ENCODE data around the gene C9orf85. TPM values are rescaled to one million over a fixed set of nuclear protein-coding genes. Genes with fewer than 3 reads are reported as not detected.

C9orf85 gene
- total RNA-seq, 1 donor from 2014 or later = 16.1 TPM

DNA sequence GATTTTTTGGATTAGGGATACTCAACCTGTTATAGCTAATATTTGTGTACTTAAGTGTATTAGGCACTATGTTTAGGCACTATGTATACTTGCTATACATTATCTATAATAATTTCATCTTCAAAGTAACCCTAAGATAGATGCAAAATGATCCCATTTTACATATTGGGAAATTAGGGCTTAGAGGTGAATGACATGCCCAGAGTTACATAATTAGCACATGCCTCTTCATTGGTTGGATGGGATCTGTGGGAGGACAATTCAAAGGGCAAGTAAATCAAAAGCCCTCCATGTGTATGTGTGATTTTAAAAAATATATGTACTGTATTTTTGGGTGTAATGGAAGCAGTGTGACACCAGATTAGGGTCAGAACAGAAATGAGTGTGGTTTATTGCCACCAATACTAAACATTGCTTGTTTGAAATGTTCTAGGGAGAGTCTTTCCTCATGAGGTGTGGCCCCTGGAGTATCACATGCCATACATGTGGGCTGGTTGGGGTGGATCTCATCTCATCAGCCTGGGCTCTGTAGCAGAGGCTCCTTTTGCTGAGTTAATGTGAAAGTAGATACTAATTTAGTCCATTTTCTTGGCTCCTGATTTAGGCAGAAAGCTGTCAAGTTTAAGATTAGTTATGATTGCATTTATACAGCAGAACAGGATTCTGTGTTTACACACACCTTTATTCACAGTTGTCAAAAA, 5.5 kb downstream of the C9orf85 start:
- peaks cover 12% of the 10 kb centered on the region for H3K36me3 Mint-ChIP-seq (ENCODE audit: insufficient read depth)
- H3K4me1 Mint-ChIP-seq (ENCODE audit: low read depth) = peaks cover 14% of the 10 kb centered on the region
- H3K27me3 Mint-ChIP-seq = no peaks in the 10 kb centered on the region
- DNase-seq (ENCODE audit: low spot score, unreplicated experiment) = no peak
- H3K4me3 Mint-ChIP-seq (ENCODE audit: low read depth) = no peak overlapping the region
- no peak overlapping the region for H3K27ac Mint-ChIP-seq
- TF ChIP-seq, protein P1, sequence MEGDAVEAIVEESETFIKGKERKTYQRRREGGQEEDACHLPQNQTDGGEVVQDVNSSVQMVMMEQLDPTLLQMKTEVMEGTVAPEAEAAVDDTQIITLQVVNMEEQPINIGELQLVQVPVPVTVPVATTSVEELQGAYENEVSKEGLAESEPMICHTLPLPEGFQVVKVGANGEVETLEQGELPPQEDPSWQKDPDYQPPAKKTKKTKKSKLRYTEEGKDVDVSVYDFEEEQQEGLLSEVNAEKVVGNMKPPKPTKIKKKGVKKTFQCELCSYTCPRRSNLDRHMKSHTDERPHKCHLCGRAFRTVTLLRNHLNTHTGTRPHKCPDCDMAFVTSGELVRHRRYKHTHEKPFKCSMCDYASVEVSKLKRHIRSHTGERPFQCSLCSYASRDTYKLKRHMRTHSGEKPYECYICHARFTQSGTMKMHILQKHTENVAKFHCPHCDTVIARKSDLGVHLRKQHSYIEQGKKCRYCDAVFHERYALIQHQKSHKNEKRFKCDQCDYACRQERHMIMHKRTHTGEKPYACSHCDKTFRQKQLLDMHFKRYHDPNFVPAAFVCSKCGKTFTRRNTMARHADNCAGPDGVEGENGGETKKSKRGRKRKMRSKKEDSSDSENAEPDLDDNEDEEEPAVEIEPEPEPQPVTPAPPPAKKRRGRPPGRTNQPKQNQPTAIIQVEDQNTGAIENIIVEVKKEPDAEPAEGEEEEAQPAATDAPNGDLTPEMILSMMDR (IDR thresholded peaks at IDR 0.05; ENCODE audit: unreplicated experiment) = no peak
- peaks cover 3% of the 10 kb centered on the region for H3K9me3 Mint-ChIP-seq (ENCODE audit: low read depth)

DNA sequence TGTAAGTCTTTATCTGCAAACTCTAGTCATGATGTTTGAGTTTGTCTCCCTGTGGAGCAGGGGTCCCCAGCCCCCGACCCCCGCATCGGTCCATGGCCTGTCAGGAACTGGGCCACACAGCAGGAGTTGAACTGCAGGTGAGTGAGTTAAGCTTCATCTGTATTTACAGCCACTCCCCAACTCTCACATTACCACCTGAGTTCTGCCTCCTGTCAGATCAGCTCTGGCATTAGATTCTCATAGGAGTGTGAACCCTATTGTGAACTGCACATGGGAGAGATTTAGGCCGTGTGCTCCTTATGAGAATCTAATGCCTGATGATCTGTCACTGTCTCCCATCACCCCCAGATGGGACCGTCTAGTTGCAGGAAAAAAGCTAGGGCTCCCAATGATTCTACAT, 7.0 kb downstream of the C9orf85 start:
- TF ChIP-seq, protein P1 (IDR thresholded peaks at IDR 0.05; ENCODE audit: unreplicated experiment) = no peak

DNA sequence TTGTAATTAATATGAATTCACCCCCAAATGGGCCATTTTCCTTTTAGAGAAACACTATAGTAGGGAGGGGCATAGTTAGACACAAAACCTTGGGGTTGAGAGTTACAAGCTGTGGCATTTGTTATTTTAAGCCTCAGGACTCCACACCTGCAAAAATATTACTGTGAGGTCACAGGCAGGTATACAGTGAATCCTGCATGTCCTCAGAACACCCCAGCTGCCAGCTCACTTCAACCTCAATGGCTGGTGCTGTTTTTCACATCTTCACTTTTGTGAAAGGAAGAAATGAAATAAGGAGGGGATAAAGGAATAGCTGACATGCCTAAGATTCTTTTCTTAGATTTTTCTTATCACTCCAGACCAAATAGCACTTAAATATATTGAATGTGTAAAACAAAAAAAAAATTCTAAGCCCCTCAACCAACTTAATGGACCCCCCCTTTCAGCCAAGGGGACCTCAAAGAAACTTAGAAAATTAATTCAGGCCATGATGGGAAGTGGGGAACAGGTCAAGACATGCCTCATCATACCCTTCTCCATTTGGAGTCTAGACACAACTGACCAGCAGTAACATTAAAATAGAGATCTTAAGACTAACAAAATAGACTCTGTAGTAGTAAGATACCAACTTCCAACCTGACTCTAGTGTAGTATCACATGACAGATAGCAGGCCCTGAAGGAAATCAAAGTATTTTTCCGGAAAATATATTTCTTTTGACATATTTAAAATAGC, 9.2 kb downstream of the C9orf85 start:
- no peak overlapping the region for H3K27ac Mint-ChIP-seq
- DNase-seq (ENCODE audit: low spot score, unreplicated experiment) = no peak
- H3K9me3 Mint-ChIP-seq (ENCODE audit: low read depth) = peaks cover 3% of the 10 kb centered on the region
- TF ChIP-seq, protein P1 (IDR thresholded peaks at IDR 0.05; ENCODE audit: unreplicated experiment) = no peak
- H3K36me3 Mint-ChIP-seq (ENCODE audit: insufficient read depth) = peaks cover 17% of the 10 kb centered on the region
- H3K27me3 Mint-ChIP-seq = no peaks in the 10 kb centered on the region
- no peaks in the 10 kb centered on the region for H3K4me1 Mint-ChIP-seq (ENCODE audit: low read depth)
- H3K4me3 Mint-ChIP-seq (ENCODE audit: low read depth) = no peak overlapping the region

More for the DNA sequence above, 7.0 kb downstream of the C9orf85 start:
- DNase-seq (ENCODE audit: low spot score, unreplicated experiment) = no peak
- Mint-ChIP-seq H3K9me3 (ENCODE audit: low read depth) (peaks cover 3% of the 10 kb centered on the region), H3K4me1 (ENCODE audit: low read depth) (peaks cover 6% of the 10 kb centered on the region), H3K27me3 (no peaks in the 10 kb centered on the region), H3K36me3 (ENCODE audit: insufficient read depth) (peaks cover 17% of the 10 kb centered on the region), H3K4me3 (ENCODE audit: low read depth) (no peak overlapping the region), H3K27ac (no peak overlapping the region)

DNA sequence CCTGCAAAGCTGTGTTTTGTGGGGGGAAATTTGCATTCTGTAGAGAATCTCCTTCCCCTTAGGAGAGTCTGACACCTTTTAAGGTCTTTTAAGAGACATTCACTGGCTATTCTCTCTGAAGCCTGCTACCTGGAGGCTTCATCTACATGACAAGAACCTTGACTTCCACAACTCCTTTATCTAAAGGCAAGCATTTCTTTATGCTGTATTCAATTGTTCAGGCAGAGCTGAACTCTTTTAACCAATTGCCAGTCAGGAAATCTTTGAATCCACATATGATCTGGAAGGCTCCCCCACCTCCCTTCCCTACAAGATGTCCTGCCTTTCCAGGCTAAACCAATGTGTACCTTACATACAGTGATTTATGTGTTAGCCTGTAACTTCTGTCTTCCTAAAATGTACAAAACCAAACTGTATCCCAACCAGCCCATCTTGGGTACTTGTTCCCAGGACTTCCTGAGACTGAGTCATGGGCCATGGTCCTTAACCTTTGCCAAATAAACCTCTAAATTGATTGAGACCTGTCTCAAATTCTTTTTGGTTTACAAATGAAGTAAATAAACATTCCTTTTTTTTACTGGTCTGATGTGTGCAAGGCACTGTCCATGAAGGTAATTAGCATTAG, 9.9 kb downstream of the C9orf85 start:
- H3K27ac Mint-ChIP-seq = peak overlapping the region; percentile 67
- TF ChIP-seq, protein P1 (IDR thresholded peaks at IDR 0.05; ENCODE audit: unreplicated experiment) = no peak
- H3K9me3 Mint-ChIP-seq (ENCODE audit: low read depth) = peaks cover 3% of the 10 kb centered on the region
- no peaks in the 10 kb centered on the region for H3K27me3 Mint-ChIP-seq
- no peaks in the 10 kb centered on the region for H3K4me1 Mint-ChIP-seq (ENCODE audit: low read depth)
- H3K4me3 Mint-ChIP-seq (ENCODE audit: low read depth) = no peak overlapping the region
- no peak for DNase-seq (ENCODE audit: low spot score, unreplicated experiment)
- H3K36me3 Mint-ChIP-seq (ENCODE audit: insufficient read depth) = peaks cover 17% of the 10 kb centered on the region

DNA sequence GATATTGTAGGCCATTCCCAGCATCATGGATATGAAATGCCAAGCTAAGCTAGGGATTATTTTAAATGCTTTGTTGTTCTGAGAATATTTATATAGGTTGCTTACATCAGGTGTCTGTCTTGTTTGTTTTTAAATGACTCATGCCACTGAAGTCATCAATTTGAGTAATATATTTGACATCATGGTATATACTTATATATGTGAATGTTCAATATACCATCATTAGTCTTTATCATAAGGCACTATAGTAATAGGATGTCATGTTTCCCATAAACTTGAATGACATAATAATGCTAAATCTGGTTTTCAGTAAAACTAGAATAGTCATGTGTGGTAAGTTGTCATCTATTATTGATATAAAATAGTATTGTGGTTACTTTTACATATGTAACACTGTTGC, 13.1 kb downstream of the C9orf85 start:
- Mint-ChIP-seq H3K27ac (no peak overlapping the region), H3K9me3 (ENCODE audit: low read depth) (no peaks in the 10 kb centered on the region), H3K4me3 (ENCODE audit: low read depth) (no peak overlapping the region), H3K27me3 (no peaks in the 10 kb centered on the region), H3K36me3 (ENCODE audit: insufficient read depth) (peaks cover 5% of the 10 kb centered on the region), H3K4me1 (ENCODE audit: low read depth) (peaks cover 1% of the 10 kb centered on the region)
- TF ChIP-seq, protein P1 (IDR thresholded peaks at IDR 0.05; ENCODE audit: unreplicated experiment) = no peak
- no peak for DNase-seq (ENCODE audit: low spot score, unreplicated experiment)

Measured in progenitor cell of endocrine pancreas (in vitro differentiated cells).